H1 (cell line): Measurements from ENCODE around the gene MAGEA9. TPM values are rescaled to one million over a fixed set of nuclear protein-coding genes. Genes with fewer than 3 reads are reported as not detected.

Experiments used
- CTCF ChIA-PET: fragments of 300-600 bp; sonication (Branson Sonifier 250); formaldehyde crosslinking; loops from one replicate; lab custom pipeline; 2021; ENCODE audit not compliant: partially characterized antibody; lab: Charles Lee
- POLR2A ChIA-PET: fragments of 300-600 bp; sonication (Branson Sonifier 250); formaldehyde crosslinking; loops from one replicate; lab custom pipeline; 2021; ENCODE audit warnings: inconsistent platforms; ENCODE audit not compliant: partially characterized antibody; lab: Charles Lee
- DNase-seq, 2 experiments: peaks; one replicate each; pipeline versions ENCODE4 v3.0.0 to v3.0.0-alpha.2; 2010 to 2022; ENCODE audit warnings: low spot score in 2 of 2, low read depth in 1 of 2, mixed read lengths in 1 of 2
- FAIRE-seq: peaks from 2 replicates; lab custom pipeline; 2011; peaks lifted over from hg19 to GRCh38; lab: Jason Lieb, UNC
- H2AFZ ChIP-seq: 2 replicates; pipeline ENCODE4 v1.8.1; 2012; ENCODE audit warnings: low read length, inconsistent platforms
- H2AK5ac ChIP-seq: 2 replicates; pipeline ENCODE4 v1.6.1; 2013; ENCODE audit warnings: low read depth, low read length
- H2BK120ac ChIP-seq: replicated peaks from 2 replicates; pipeline ENCODE3; 2013; ENCODE audit warnings: low read depth, low read length, inconsistent platforms
- H2BK12ac ChIP-seq: 2 replicates; pipeline ENCODE4 v1.6.1; 2013; ENCODE audit warnings: low read depth, low read length
- H2BK15ac ChIP-seq: 2 replicates; pipeline ENCODE4 v1.6.1; 2013; ENCODE audit warnings: low read length
- H2BK20ac ChIP-seq: 2 replicates; pipeline ENCODE4 v1.6.1; 2013; ENCODE audit warnings: low read length
- H2BK5ac ChIP-seq: 2 replicates; pipeline ENCODE4 v1.6.1; 2013; ENCODE audit warnings: low read depth, low read length
- H3K14ac ChIP-seq: 2 replicates; pipeline ENCODE4 v1.6.1; 2013; ENCODE audit warnings: inconsistent platforms; ENCODE audit not compliant: insufficient read length
- H3K18ac ChIP-seq: 2 replicates; pipeline ENCODE4 v1.6.1; 2013; ENCODE audit warnings: low read length; ENCODE audit errors: extremely low read depth
- H3K23ac ChIP-seq: 2 replicates; pipeline ENCODE4 v1.6.1; 2013; ENCODE audit warnings: inconsistent platforms; ENCODE audit not compliant: insufficient read length
- H3K23me2 ChIP-seq: 2 replicates; pipeline ENCODE4 v1.6.1; 2013; ENCODE audit warnings: low read depth, low read length
- H3K27ac ChIP-seq: 2 replicates; pipeline ENCODE4 v1.6.1; 2011; ENCODE audit warnings: low read depth, low read length, inconsistent platforms
- H3K27me3 ChIP-seq, 4 experiments: replicated peaks in 1 of 4; 1 replicate in 1 of 4; 2 replicates in 3 of 4; pipeline versions ENCODE4 v1.6.1 to v1.8.1; 2011 to 2013; ENCODE audit warnings: low read length in 3 of 4, mild to moderate bottlenecking in 3 of 4, inconsistent platforms in 2 of 4, mixed read lengths in 2 of 4, moderate library complexity in 1 of 4; ENCODE audit not compliant: control insufficient read depth in 3 of 4, insufficient read depth in 3 of 4; ENCODE audit errors: extremely low read depth in 1 of 4
- H3K36me3 ChIP-seq, 4 experiments: 2 replicates each; pipeline versions ENCODE4 v1.6.1 to v1.8.1; 2011 to 2013; ENCODE audit warnings: mild to moderate bottlenecking in 4 of 4, low read length in 3 of 4, moderate library complexity in 2 of 4, control low read depth in 1 of 4, inconsistent platforms in 1 of 4; ENCODE audit not compliant: insufficient read depth in 4 of 4, control insufficient read depth in 2 of 4
- H3K4ac ChIP-seq: replicated peaks from 2 replicates; pipeline ENCODE3; 2013; ENCODE audit warnings: low read length, low read depth, mixed read lengths, inconsistent platforms; ENCODE audit not compliant: insufficient read length
- H3K4me1 ChIP-seq, 4 experiments: replicated peaks in 1 of 4; 1 replicate in 1 of 4; 2 replicates in 3 of 4; pipeline versions ENCODE4 v1.6.1 to v1.8.1; 2011 to 2013; ENCODE audit warnings: low read length in 3 of 4, inconsistent platforms in 2 of 4, mixed read lengths in 1 of 4; ENCODE audit not compliant: insufficient read depth in 4 of 4, control insufficient read depth in 3 of 4
- H3K4me2 ChIP-seq, 2 experiments: 2 replicates each; pipeline versions ENCODE4 v1.6.1 to v1.8.1; 2011 to 2013; ENCODE audit warnings: low read depth in 2 of 2, low read length in 2 of 2, control low read depth in 1 of 2, inconsistent platforms in 1 of 2, mild to moderate bottlenecking in 1 of 2; ENCODE audit not compliant: insufficient read depth in 1 of 2
- H3K4me3 ChIP-seq, 4 experiments: fragments of 200-600, 300-600 bp in 1 of 4; sonication (generic), shearing (Covaris generic), sonication (Bioruptor Twin) in 1 of 4; 2 replicates each; pipeline versions ENCODE4 v1.5.1 to v1.8.1; 2011 to 2016; ENCODE audit warnings: low read length in 4 of 4, low read depth in 3 of 4, control low read depth in 2 of 4, inconsistent platforms in 2 of 4, mild to moderate bottlenecking in 2 of 4, mixed read lengths in 1 of 4, moderate library complexity in 1 of 4; ENCODE audit not compliant: insufficient read depth in 2 of 4; ENCODE audit errors: extremely low read depth in 1 of 4
- H3K56ac ChIP-seq: replicated peaks from 2 replicates; pipeline ENCODE3; 2013; ENCODE audit warnings: low read depth, mild to moderate bottlenecking, mixed read lengths, low read length, inconsistent platforms; ENCODE audit not compliant: insufficient read length
- H3K79me1 ChIP-seq: 2 replicates; pipeline ENCODE4 v1.6.1; 2013; ENCODE audit warnings: low read depth, low read length, control low read depth
- H3K79me2 ChIP-seq, 2 experiments: 2 replicates each; pipeline versions ENCODE4 v1.6.1 to v1.8.1; 2012 to 2013; ENCODE audit warnings: low read length in 2 of 2, mild to moderate bottlenecking in 2 of 2, inconsistent platforms in 1 of 2; ENCODE audit not compliant: insufficient read depth in 2 of 2, control insufficient read depth in 1 of 2
- H3K9ac ChIP-seq, 4 experiments: replicated peaks in 1 of 4; 1 replicate in 1 of 4; 2 replicates in 3 of 4; pipeline versions ENCODE4 v1.6.1 to v1.8.1; 2011 to 2013; ENCODE audit warnings: low read depth in 3 of 4, low read length in 3 of 4, control low read depth in 2 of 4, mild to moderate bottlenecking in 2 of 4, moderate library complexity in 2 of 4, inconsistent platforms in 1 of 4; ENCODE audit errors: extremely low read depth in 1 of 4
- H3K9me3 ChIP-seq, 2 experiments: 2 replicates each; pipeline versions ENCODE4 v1.6.1 to v1.8.1; 2012 to 2013; ENCODE audit warnings: mild to moderate bottlenecking in 2 of 2, moderate library complexity in 2 of 2, control low read depth in 1 of 2, inconsistent platforms in 1 of 2, low read depth in 1 of 2, low read length in 1 of 2, mixed read lengths in 1 of 2; ENCODE audit not compliant: insufficient read depth in 2 of 2
- H4K20me1 ChIP-seq, 2 experiments: replicated peaks in 1 of 2; 2 replicates each; pipeline versions ENCODE3 to v1.8.1; 2011 to 2013; ENCODE audit warnings: inconsistent platforms in 2 of 2, low read length in 2 of 2, mild to moderate bottlenecking in 1 of 2; ENCODE audit not compliant: insufficient read depth in 2 of 2, control insufficient read depth in 1 of 2
- H4K5ac ChIP-seq: 2 replicates; pipeline ENCODE4 v1.6.1; 2013; ENCODE audit warnings: low read length, low read depth, mixed read lengths, inconsistent platforms; ENCODE audit not compliant: insufficient read length
- H4K8ac ChIP-seq: 2 replicates; pipeline ENCODE4 v1.8.0; 2013; ENCODE audit warnings: mild to moderate bottlenecking, moderate library complexity, low read length, inconsistent platforms; ENCODE audit not compliant: insufficient read depth; ENCODE audit errors: extremely low read depth
- H4K91ac ChIP-seq: replicated peaks from 2 replicates; pipeline ENCODE3; 2013; ENCODE audit warnings: low read length, mixed read lengths, inconsistent platforms; ENCODE audit not compliant: insufficient read length
- FOSL1 ChIP-seq: IDR thresholded peaks from 2 replicates; pipeline ENCODE4 v1.6.1; 2011; ENCODE audit warnings: mild to moderate bottlenecking, low read depth, low read length, moderate library complexity; ENCODE audit not compliant: insufficient read depth
- HDAC2 ChIP-seq, 2 experiments: fragments of 300-600 bp in 1 of 2; sonication (generic) in 1 of 2; IDR thresholded peaks; 2 replicates each; pipeline ENCODE4 v1.6.1; 2011 to 2012; ENCODE audit warnings: low read depth in 2 of 2, low read length in 2 of 2, mild to moderate bottlenecking in 2 of 2, moderate library complexity in 2 of 2, borderline replicate concordance in 1 of 2, inconsistent platforms in 1 of 2
- SAP30 ChIP-seq: fragments of 300-600 bp; sonication (generic); IDR thresholded peaks from 2 replicates; pipeline ENCODE4 v1.7.1; 2012; ENCODE audit warnings: low read length, moderate library complexity, mild to moderate bottlenecking, inconsistent platforms; ENCODE audit not compliant: insufficient read depth, insufficient replicate concordance
- SIRT6 ChIP-seq: IDR thresholded peaks from one replicate; pipeline ENCODE4 v1.7.1; 2012; ENCODE audit warnings: low read length, inconsistent platforms
- SP1 ChIP-seq: IDR thresholded peaks from 2 replicates; pipeline ENCODE4 v1.6.1; 2011; ENCODE audit warnings: low read depth, low read length
- SUZ12 ChIP-seq: fragments of 200-600 bp; sonication (generic); IDR thresholded peaks from 2 replicates; pipeline ENCODE4 v1.6.1; 2012; ENCODE audit warnings: mild to moderate bottlenecking, inconsistent platforms, low read length, moderate library complexity, mixed read lengths
- WGBS, 2 experiments: shearing (Covaris generic) in 1 of 2; methylation state at CpG; one replicate each; pipeline versions ENCODE4 v1.1.6 to v1.1.7; 2013 to 2015; ENCODE audit warnings: low lambda C conversion rate in 2 of 2, mixed read lengths in 2 of 2, inconsistent platforms in 1 of 2, low coverage in 1 of 2, missing lambda C conversion rate in 1 of 2; ENCODE audit not compliant: insufficient replicate concordance in 2 of 2, insufficient coverage in 1 of 2, insufficient read length in 1 of 2; ENCODE audit errors: extremely low coverage in 1 of 2, missing lambda C conversion rate in 1 of 2; 5-methylcytosine and 5-hydroxymethylcytosine counted together
- polyA plus RNA-seq, 7 experiments: library from polyadenylated mRNA; depleted of rRNA in 3 of 7; stranded (reverse) in 5 of 7; unstranded in 2 of 7; fragments of >200 nt in 5 of 7; fragments of 200-250 nt in 2 of 7; gene quantifications; 1 replicate in 5 of 7; 2 replicates in 1 of 7; 4 replicates in 1 of 7; pipeline versions ENCODE4 v1.2.1 to v1.2.3, GENCODE V29; 2011 to 2013; ENCODE audit warnings: missing spikeins in 2 of 7, mixed read lengths in 2 of 7
- total RNA-seq: library from RNA; stranded (reverse); fragmentation: NEBNext Ultra II Directional; extraction: Animal tissue kit (Norgen Biotek cat#: 25700); gene quantifications from 2 replicates; pipeline ENCODE4 v1.2.1, GENCODE V29; 2021

Gene MAGEA9
- total and polyA plus RNA-seq, 2 of the 8 experiments (the other 6 are each of a cell fraction or from before 2014, with no cell fraction given): not detected

GRCh38 chrX:149758068-149758714 is 23.5 kb upstream of the MAGEA9 start:
- CTCF ChIA-PET: no interaction called here
- Histone ChIP-seq H2BK120ac (no peak overlapping the region), H2BK12ac (no peak overlapping the region), H3K18ac (no peak overlapping the region), H2BK15ac (no peak overlapping the region), H3K4me2 (no peak overlapping the region), H3K4me1 (no peaks in the 10 kb centered on the region), H4K5ac (no peak overlapping the region), H3K14ac (no peak overlapping the region), H4K8ac (no peak overlapping the region), H3K9ac (no peak overlapping the region), H3K23me2 (no peaks in the 10 kb centered on the region), H2BK5ac (no peak overlapping the region), H3K23ac (no peak overlapping the region), H3K79me2 (no peaks in the 10 kb centered on the region), H4K91ac (no peak overlapping the region), H2BK20ac (no peak overlapping the region), H3K27me3 (no peaks in the 10 kb centered on the region), H3K4me3 (no peak overlapping the region)
- no peak for DNase-seq
- TF ChIP-seq FOSL1 (no peak), SIRT6 (no peak), SAP30 (no peak), SUZ12 (no peak), HDAC2 (IDR thresholded peaks at IDR 0.05; ENCODE audit: borderline replicate concordance in 1 of 2, low read depth in 2 of 2, low read length in 2 of 2) (no peak), SP1 (no peak)
- TF ChIP-seq, all 59 proteins: peak for 0
- no peak overlapping the region for H3K56ac ChIP-seq
- WGBS, 2 experiments: 93% methylated on average over 6 of the region's 18 CpGs; no CpG with 5 or more reads in 1 of the 2 experiments
- no peaks in the 10 kb centered on the region for H4K20me1 ChIP-seq
- H3K27ac ChIP-seq: no peak overlapping the region
- POLR2A ChIA-PET: no interaction called here
- H3K36me3 ChIP-seq: no peaks in the 10 kb centered on the region
- no peaks in the 10 kb centered on the region for H3K79me1 ChIP-seq
- no peak for FAIRE-seq
- H2AK5ac ChIP-seq: no peak overlapping the region
- H3K4ac ChIP-seq: no peak overlapping the region
- no peaks in the 10 kb centered on the region; a peak in 1 of 4 replicates for H3K9me3 ChIP-seq
- H2AFZ ChIP-seq: no peak overlapping the region
